Endothelial cell of umbilical vein (primary cell): Measurements from ENCODE around the gene MYOG. TPM values are rescaled to one million over a fixed set of nuclear protein-coding genes. Genes with fewer than 3 reads are reported as not detected.

Experiments
- BruUV-seq: library from RNA; stranded (reverse); fragments of 400-500 nt; replicated peaks from 2 replicates; lab custom pipeline; 2021; lab: Mats Ljungman, UMichigan
- CTCF ChIA-PET: fragments of 300-600, 350-600 bp; sonication (Branson Sonifier 250); formaldehyde crosslinking; loops from one replicate; lab custom pipeline; 2021; ENCODE audit warnings: antibody characterized with exemption, inconsistent platforms; lab: Charles Lee
- POLR2A ChIA-PET: fragments of 300-600, 350-600 bp; sonication (Branson Sonifier 250); formaldehyde crosslinking; loops from one replicate; lab custom pipeline; 2021; ENCODE audit warnings: antibody characterized with exemption, inconsistent platforms; lab: Charles Lee
- DNase-seq: peaks from one replicate; pipeline ENCODE4 v3.0.0-alpha.2; 2011; ENCODE audit warnings: low read depth, low spot score
- FAIRE-seq: peaks from 2 replicates; lab custom pipeline; 2011; peaks lifted over from hg19 to GRCh38; lab: Jason Lieb, UNC
- H2AFZ ChIP-seq: 2 replicates; pipeline ENCODE4 v1.6.0; 2012; ENCODE audit warnings: low read depth, low read length, control low read depth, inconsistent platforms
- H3K27ac ChIP-seq: 2 replicates; pipeline ENCODE4 v1.5.1; 2011; ENCODE audit warnings: low read depth, mild to moderate bottlenecking, control low read depth, low read length, moderate library complexity; ENCODE audit not compliant: insufficient read depth
- H3K27me3 ChIP-seq, 2 experiments: 2 replicates each; pipeline versions ENCODE4 v1.6.0 to v1.6.1; 2011; ENCODE audit warnings: low read length in 2 of 2, mixed read lengths in 1 of 2; ENCODE audit not compliant: control insufficient read depth in 2 of 2, insufficient read depth in 2 of 2
- H3K36me3 ChIP-seq, 2 experiments: 2 replicates in 1 of 2; 3 replicates in 1 of 2; pipeline ENCODE4 v1.5.1; 2011; ENCODE audit warnings: low read length in 2 of 2, mild to moderate bottlenecking in 1 of 2, moderate library complexity in 1 of 2; ENCODE audit not compliant: control insufficient read depth in 2 of 2, insufficient read depth in 2 of 2; ENCODE audit errors: extremely low read depth in 1 of 2
- H3K4me1 ChIP-seq: 3 replicates; pipeline ENCODE4 v1.5.1; 2011; ENCODE audit warnings: mild to moderate bottlenecking, low read length; ENCODE audit not compliant: control insufficient read depth, insufficient read depth; ENCODE audit errors: extremely low read depth
- H3K4me2 ChIP-seq: 2 replicates; pipeline ENCODE4 v1.6.1; 2011; ENCODE audit warnings: low read length, control low read depth, mixed read lengths; ENCODE audit not compliant: insufficient read depth
- H3K4me3 ChIP-seq, 3 experiments: fragments of 200-600 bp in 1 of 3; sonication (generic), shearing (Covaris generic) in 1 of 3; replicated peaks in 1 of 3; 2 replicates each; pipeline ENCODE4 v1.5.1; 2011 to 2016; ENCODE audit warnings: control low read depth in 3 of 3, low read length in 3 of 3, mild to moderate bottlenecking in 2 of 3, inconsistent platforms in 1 of 3, low read depth in 1 of 3, moderate library complexity in 1 of 3; ENCODE audit not compliant: insufficient read depth in 1 of 3
- H3K79me2 ChIP-seq: 2 replicates; pipeline ENCODE4 v1.6.0; 2012; ENCODE audit warnings: low read length, inconsistent platforms; ENCODE audit not compliant: control insufficient read depth, insufficient read depth
- H3K9ac ChIP-seq: replicated peaks from 2 replicates; pipeline ENCODE3; 2011; ENCODE audit warnings: low read length, control low read depth; ENCODE audit not compliant: insufficient read depth; ENCODE audit errors: extremely low read depth
- H3K9me1 ChIP-seq: replicated peaks from 3 replicates; pipeline ENCODE4 v1.6.0; 2011; ENCODE audit warnings: mild to moderate bottlenecking, low read length; ENCODE audit not compliant: control insufficient read depth, insufficient read depth; ENCODE audit errors: extremely low read depth
- H3K9me3 ChIP-seq: replicated peaks from 2 replicates; pipeline ENCODE4 v1.5.1; 2012; ENCODE audit warnings: low read length, inconsistent platforms; ENCODE audit not compliant: control insufficient read depth, insufficient read depth
- H4K20me1 ChIP-seq: replicated peaks from 2 replicates; pipeline ENCODE3; 2011; ENCODE audit warnings: mild to moderate bottlenecking, low read length; ENCODE audit not compliant: control insufficient read depth, insufficient read depth; ENCODE audit errors: extremely low read depth
- EZH2 ChIP-seq: IDR thresholded peaks from 2 replicates; pipeline ENCODE4 v1.6.1; 2012; ENCODE audit warnings: borderline replicate concordance, low read depth, mild to moderate bottlenecking, moderate library complexity, low read length, inconsistent platforms; ENCODE audit not compliant: severe bottlenecking
- FOS ChIP-seq: IDR thresholded peaks from 2 replicates; pipeline ENCODE4 v1.6.1; 2011; ENCODE audit warnings: mild to moderate bottlenecking, low read length, moderate library complexity, borderline replicate concordance; ENCODE audit not compliant: insufficient read depth
- MAX ChIP-seq: IDR thresholded peaks from 2 replicates; pipeline ENCODE4 v1.6.1; 2011; ENCODE audit not compliant: insufficient read depth, insufficient read length
- MYC ChIP-seq: IDR thresholded peaks from one replicate; pipeline ENCODE4 v1.6.1; 2011; ENCODE audit warnings: mild to moderate bottlenecking, low read depth, low read length
- POLR2A ChIP-seq: IDR thresholded peaks from 2 replicates; pipeline ENCODE4 v1.6.1; 2012; ENCODE audit warnings: low read depth, mild to moderate bottlenecking, control low read depth, low read length
- dilution Hi-C: fragments of 300-500 bp; cut with MboI; formaldehyde crosslinking; loops from one replicate; pipeline ENCODE4 v1.15.0; 2019; ENCODE audit warnings: low sequenced_read_pairs; ENCODE audit not compliant: extremely low pct_ligation_motif_present
- intact Hi-C: fragments of 100-400 bp; cut with micrococcal nuclease; formaldehyde crosslinking; loops from one replicate; pipeline ENCODE4 v1.10.0; 2022
- polyA plus RNA-seq, 4 experiments: library from polyadenylated mRNA; depleted of rRNA in 3 of 4; stranded (reverse) in 3 of 4; unstranded in 1 of 4; fragments of >200 nt; gene quantifications; 2 replicates each; pipeline versions ENCODE4 v1.2.1 to v1.2.3, GENCODE V29; 2011 to 2012; ENCODE audit warnings: missing spikeins in 1 of 4
- total RNA-seq: library from RNA; stranded (reverse); gene quantifications from 2 replicates; pipeline ENCODE4 v1.2.3, GENCODE V29; 2021

Gene MYOG
- total and polyA plus RNA-seq, 2 donors (not counting 3 experiments of a cell fraction or from before 2014, with no cell fraction given) = not detected

GRCh38 chr1:203048555-203049051 is 37.2 kb downstream of the MYOG start:
- H3K4me3 ChIP-seq = no peak overlapping the region
- no peak overlapping the region for H3K9ac ChIP-seq
- H4K20me1 ChIP-seq = no peaks in the 10 kb centered on the region
- H3K9me1 ChIP-seq = no peaks in the 10 kb centered on the region
- CTCF ChIA-PET = interaction anchor here (7.5 kb wide), 1 partner anchor 9 kb away, joined by 33 read pairs; no protein-coding TSS in a partner anchor
- no peak overlapping the region for H3K4me2 ChIP-seq
- H3K4me1 ChIP-seq = no peaks in the 10 kb centered on the region
- H2AFZ ChIP-seq = no peak overlapping the region
- no peak for DNase-seq
- no TSS peak for BruUV-seq
- H3K9me3 ChIP-seq = no peaks in the 10 kb centered on the region
- no peaks in the 10 kb centered on the region for H3K79me2 ChIP-seq
- FAIRE-seq = no peak
- dilution Hi-C loops = no loop called here
- H3K27me3 ChIP-seq = no peaks in the 10 kb centered on the region
- H3K36me3 ChIP-seq = no peaks in the 10 kb centered on the region
- no peak overlapping the region for H3K27ac ChIP-seq
- POLR2A ChIA-PET = no interaction called here
- intact Hi-C loops = no loop called here
- no peak for TF ChIP-seq EZH2
- no peak for TF ChIP-seq FOS
- TF ChIP-seq MYC = no peak

GRCh38 chr1:203048086-203048485 is 37.7 kb downstream of the MYOG start:
- POLR2A ChIA-PET = no interaction called here
- H3K27me3 ChIP-seq = peaks cover 0 to 2% of the 10 kb centered on the region in 2 experiments
- no peaks in the 10 kb centered on the region for H4K20me1 ChIP-seq
- H3K79me2 ChIP-seq = no peaks in the 10 kb centered on the region
- no peak for TF ChIP-seq MAX
- TF ChIP-seq MYC = no peak
- TF ChIP-seq EZH2 = no peak
- no peak for TF ChIP-seq FOS
- no peak for TF ChIP-seq POLR2A
- DNase-seq = no peak
- no peaks in the 10 kb centered on the region for H3K9me3 ChIP-seq
- H3K36me3 ChIP-seq = no peaks in the 10 kb centered on the region
- no TSS peak for BruUV-seq
- no peak for FAIRE-seq
- H3K9me1 ChIP-seq = no peaks in the 10 kb centered on the region
- dilution Hi-C loops = no loop called here
- H3K9ac ChIP-seq = no peak overlapping the region
- no peak overlapping the region for H3K27ac ChIP-seq
- H3K4me3 ChIP-seq = no peak overlapping the region
- CTCF ChIA-PET = interaction anchor here (7.5 kb wide), 1 partner anchor 8 kb away, joined by 33 read pairs; no protein-coding TSS in a partner anchor
- intact Hi-C loops = no loop called here
- no peak overlapping the region for H3K4me2 ChIP-seq
- no peak overlapping the region for H2AFZ ChIP-seq
- H3K4me1 ChIP-seq = no peaks in the 10 kb centered on the region
